Lung (tissue), 12 donors: ENCODE results near the gene TUBA8. TPM values are rescaled to one million over a fixed set of nuclear protein-coding genes. Genes with fewer than 3 reads are reported as not detected.

Source experiments
- ATAC-seq: fragments of 200-7000 bp; cut with Tn5 transposase; one replicate; pipeline ENCODE4 v1.9.1; 2020; ENCODE audit warnings: moderate number of reproducible peaks; ENCODE audit not compliant: insufficient read depth, low FRiP score
- DNase-seq, 3 donors: peaks; one replicate each; pipeline ENCODE4 v3.0.0-alpha.2; 2013 to 2017
- H3K27ac ChIP-seq, 2 donors: one replicate each; pipeline ENCODE4 v1.5.1; 2013; ENCODE audit warnings: mild to moderate bottlenecking in 2 of 2, moderate library complexity in 2 of 2, control low read depth in 1 of 2, inconsistent platforms in 1 of 2, low read depth in 1 of 2, low read length in 1 of 2
- H3K27me3 ChIP-seq, 3 donors: one replicate each; pipeline ENCODE4 v1.5.1; 2013; ENCODE audit warnings: low read length in 2 of 3; ENCODE audit not compliant: control insufficient read depth in 3 of 3, insufficient read depth in 3 of 3
- H3K36me3 ChIP-seq, 4 donors: one replicate each; pipeline ENCODE4 v1.5.1; 2013; ENCODE audit warnings: low read length in 4 of 4, mild to moderate bottlenecking in 1 of 4, moderate library complexity in 1 of 4; ENCODE audit not compliant: control insufficient read depth in 4 of 4, insufficient read depth in 4 of 4
- H3K4me1 ChIP-seq, 5 donors: one replicate each; pipeline ENCODE4 v1.5.1; 2013; ENCODE audit warnings: low read length in 5 of 5, mild to moderate bottlenecking in 2 of 5, moderate library complexity in 1 of 5; ENCODE audit not compliant: control insufficient read depth in 5 of 5, insufficient read depth in 5 of 5
- H3K4me3 ChIP-seq: one replicate; pipeline ENCODE4 v1.5.1; 2013; ENCODE audit warnings: mild to moderate bottlenecking, control low read depth, moderate library complexity
- H3K9ac ChIP-seq, 2 donors: one replicate each; pipeline ENCODE4 v1.5.1; 2013; ENCODE audit warnings: low read length in 2 of 2, control low read depth in 1 of 2; ENCODE audit not compliant: insufficient read depth in 1 of 2
- H3K9me3 ChIP-seq, 4 donors: one replicate each; pipeline ENCODE4 v1.5.1; 2013; ENCODE audit warnings: low read length in 3 of 4, mild to moderate bottlenecking in 1 of 4, moderate library complexity in 1 of 4; ENCODE audit not compliant: control insufficient read depth in 4 of 4, insufficient read depth in 3 of 4
- WGBS, 2 donors: extraction: QIAGEN DNeasy Blood & Tissue Kit; methylation state at CpG; one replicate each; pipeline ENCODE4 v1.1.7; 2013; 5-methylcytosine and 5-hydroxymethylcytosine counted together
- polyA plus RNA-seq, 2 donors: library from polyadenylated mRNA; stranded (reverse); fragments of 200-250 nt; gene quantifications; one replicate each; pipeline ENCODE4 v1.2.1, GENCODE V29; 2013
- total RNA-seq, 2 donors: library from RNA; depleted of rRNA in 1 of 2; stranded (reverse); fragments of >200 nt in 1 of 2; gene quantifications; one replicate each; pipeline ENCODE4 v1.2.1, GENCODE V29; 2014 to 2021
- TF ChIP-seq, protein P1 (sequence below): IDR thresholded peaks from 2 replicates; pipeline ENCODE4 v1.5.1; 2012; ENCODE audit warnings: mild to moderate bottlenecking; ENCODE audit errors: control extremely low read depth, extremely low read depth
- donor health status: control.
- donor health status: control.
- donor health status: Bipolar disorder and iron deficiency.
- donor health status: healthy.
- donor health status: DM: yes; HTN: yes; CAD: no.

The TUBA8 gene
- total and polyA plus RNA-seq, 4 donors: 0.17 to 2.1 (median 1.5) TPM

DNA sequence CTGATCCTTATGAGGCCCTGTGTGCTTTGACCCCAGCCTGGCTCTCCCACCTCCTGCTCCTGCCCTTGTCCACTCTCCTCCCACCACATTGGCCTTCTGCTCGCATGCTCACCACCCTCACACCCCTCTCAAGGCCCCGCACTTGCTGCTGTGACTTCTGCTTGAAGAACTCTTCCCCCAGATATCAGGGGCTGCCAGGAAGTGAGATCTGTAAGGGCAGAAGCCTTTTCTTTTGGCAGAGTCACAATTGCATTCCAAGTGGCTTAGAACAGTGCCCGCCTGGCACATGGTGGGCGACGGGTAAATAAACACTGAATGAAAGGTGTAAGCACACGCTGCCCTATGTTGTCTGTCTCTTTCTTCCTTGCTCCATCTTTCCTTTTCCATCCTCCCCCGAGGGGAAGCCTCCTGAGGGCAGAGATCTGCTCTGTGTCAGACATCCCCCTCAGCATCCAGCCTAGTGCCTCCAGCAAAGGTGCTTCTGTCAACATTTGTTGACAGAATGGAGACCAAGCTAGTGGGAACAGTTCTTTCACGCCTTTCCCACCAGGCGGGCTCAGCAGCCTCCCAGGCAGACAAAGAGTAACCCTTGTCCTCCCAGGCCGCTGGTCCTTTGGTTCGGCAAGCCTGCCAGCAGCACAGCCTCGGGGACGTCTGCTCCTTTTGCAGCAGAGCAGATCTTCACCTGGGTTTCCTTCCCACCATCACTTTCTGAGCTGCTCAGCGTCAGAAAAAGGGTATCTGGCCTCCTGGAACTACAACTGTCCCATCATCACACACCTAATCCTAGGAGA is 42.9 kb upstream of the TUBA8 start:
- H3K9ac ChIP-seq: no peak overlapping the region
- H3K27ac ChIP-seq: peak overlapping the region in 1 of 2 donors; percentile 26
- no peaks in the 10 kb centered on the region for H3K4me1 ChIP-seq
- 68 to 80% methylated on average over 14 of the region's 14 CpGs for WGBS, 2 donors
- ATAC-seq: no peak
- TF ChIP-seq, protein P1, sequence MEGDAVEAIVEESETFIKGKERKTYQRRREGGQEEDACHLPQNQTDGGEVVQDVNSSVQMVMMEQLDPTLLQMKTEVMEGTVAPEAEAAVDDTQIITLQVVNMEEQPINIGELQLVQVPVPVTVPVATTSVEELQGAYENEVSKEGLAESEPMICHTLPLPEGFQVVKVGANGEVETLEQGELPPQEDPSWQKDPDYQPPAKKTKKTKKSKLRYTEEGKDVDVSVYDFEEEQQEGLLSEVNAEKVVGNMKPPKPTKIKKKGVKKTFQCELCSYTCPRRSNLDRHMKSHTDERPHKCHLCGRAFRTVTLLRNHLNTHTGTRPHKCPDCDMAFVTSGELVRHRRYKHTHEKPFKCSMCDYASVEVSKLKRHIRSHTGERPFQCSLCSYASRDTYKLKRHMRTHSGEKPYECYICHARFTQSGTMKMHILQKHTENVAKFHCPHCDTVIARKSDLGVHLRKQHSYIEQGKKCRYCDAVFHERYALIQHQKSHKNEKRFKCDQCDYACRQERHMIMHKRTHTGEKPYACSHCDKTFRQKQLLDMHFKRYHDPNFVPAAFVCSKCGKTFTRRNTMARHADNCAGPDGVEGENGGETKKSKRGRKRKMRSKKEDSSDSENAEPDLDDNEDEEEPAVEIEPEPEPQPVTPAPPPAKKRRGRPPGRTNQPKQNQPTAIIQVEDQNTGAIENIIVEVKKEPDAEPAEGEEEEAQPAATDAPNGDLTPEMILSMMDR: no peak
- no peak for DNase-seq
- peaks cover 0 to 4% (median 0%) of the 10 kb centered on the region in 4 donors for H3K9me3 ChIP-seq
- no peak overlapping the region for H3K4me3 ChIP-seq
- no peaks in the 10 kb centered on the region for H3K36me3 ChIP-seq
- peaks cover 0 to 5% (median 0%) of the 10 kb centered on the region in 3 donors for H3K27me3 ChIP-seq

DNA sequence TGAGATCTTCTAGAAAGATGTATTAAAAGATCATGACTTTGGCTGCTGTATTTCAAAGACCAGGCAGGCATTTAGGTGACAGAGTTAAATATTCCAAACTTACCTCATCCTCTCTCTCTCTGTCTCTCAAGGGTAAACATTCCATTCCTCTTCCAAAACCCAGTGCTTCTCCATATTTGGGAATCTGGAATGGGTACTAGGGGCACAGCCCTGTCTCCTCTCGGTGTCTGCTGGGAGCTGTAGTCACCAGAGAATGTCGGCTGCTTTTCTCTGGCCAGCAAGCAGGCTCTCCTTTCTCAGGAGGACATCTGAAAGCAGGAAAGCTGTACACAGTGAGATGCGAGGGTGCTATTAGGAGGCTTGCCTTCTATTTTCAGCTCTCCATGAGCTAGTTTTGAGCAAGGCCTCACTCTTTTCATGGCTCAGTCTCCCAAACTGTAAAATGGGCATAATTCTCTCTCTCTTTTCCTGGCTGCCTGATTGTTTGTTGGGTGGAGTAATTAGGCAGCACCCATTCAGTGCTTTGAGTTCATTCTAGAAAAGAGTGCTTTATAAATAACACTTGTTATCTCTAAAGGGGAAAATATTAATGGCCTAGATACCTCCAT is 42.1 kb upstream of the TUBA8 start:
- Histone ChIP-seq H3K9me3 (peaks cover 0 to 4% (median 0%) of the 10 kb centered on the region in 4 donors), H3K4me1 (no peaks in the 10 kb centered on the region), H3K9ac (no peak overlapping the region), H3K4me3 (no peak overlapping the region), H3K27me3 (peaks cover 0 to 5% (median 0%) of the 10 kb centered on the region in 3 donors), H3K27ac (peak overlapping the region in 1 of 2 donors; percentile 26), H3K36me3 (no peaks in the 10 kb centered on the region)
- DNase-seq: no peak
- WGBS, 2 donors: 67 to 73% methylated on average over 3 of the region's 3 CpGs
- TF ChIP-seq, protein P1: no peak
- ATAC-seq: no peak

DNA sequence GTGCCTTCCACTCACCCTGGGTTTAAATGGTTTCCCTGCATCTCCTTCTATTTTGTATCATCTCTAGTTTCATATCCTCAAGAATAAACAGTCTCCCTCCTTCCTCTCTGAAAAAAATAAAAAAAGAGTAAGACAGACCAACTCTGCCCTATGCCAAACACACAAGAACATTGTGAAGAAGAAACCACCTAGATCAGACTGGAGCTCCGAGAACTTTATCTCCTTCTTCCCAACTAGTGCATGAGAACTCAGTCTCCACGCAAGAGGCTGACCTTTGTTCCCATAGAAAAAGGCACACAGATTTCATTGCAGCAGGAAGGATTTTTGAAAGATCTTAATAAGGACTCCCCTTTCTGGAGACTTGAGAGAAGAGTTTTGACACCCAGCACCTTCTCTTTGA is 41.6 kb upstream of the TUBA8 start:
- H3K27me3 ChIP-seq: peaks cover 0 to 5% (median 0%) of the 10 kb centered on the region in 3 donors
- no peak overlapping the region for H3K9ac ChIP-seq
- DNase-seq: no peak
- no peaks in the 10 kb centered on the region for H3K4me1 ChIP-seq
- H3K9me3 ChIP-seq: peaks cover 0 to 4% (median 0%) of the 10 kb centered on the region in 4 donors
- peak overlapping the region in 1 of 2 donors; percentile 26 for H3K27ac ChIP-seq
- no peaks in the 10 kb centered on the region for H3K36me3 ChIP-seq
- no peak for ATAC-seq
- no peak overlapping the region for H3K4me3 ChIP-seq
- 83 to 86% methylated on average over 2 of the region's 2 CpGs for WGBS, 2 donors
- TF ChIP-seq, protein P1: no peak
